Activated naive CD8-positive, alpha-beta T cell treated with anti-CD3 and anti-CD28 coated beads, Interleukin-2, amount 50 U/mL, for 24 hours (primary cell): ENCODE data around the gene JMJD1C.
A peak's percentile ranks its signal among the peaks of the same experiment; 100 is the strongest.

Experiments used
- ATAC-seq: fragments of 150-1000 bp; cut with Tn5 transposase; one replicate; pipeline ENCODE4 v1.10.0; 2021
- DNase-seq: peaks from one replicate; pipeline ENCODE4 v3.0.0; 2021
- H3K27ac Mint-ChIP-seq: one replicate; pipeline ENCODE4 v1.8.0; 2021; ENCODE audit warnings: mild to moderate bottlenecking, mixed read lengths
- H3K27me3 Mint-ChIP-seq: one replicate; pipeline ENCODE4 v1.8.0; 2021; ENCODE audit warnings: mixed read lengths
- H3K36me3 Mint-ChIP-seq: one replicate; pipeline ENCODE4 v1.8.0; 2021; ENCODE audit warnings: low read depth, mixed read lengths
- H3K4me1 Mint-ChIP-seq: one replicate; pipeline ENCODE4 v1.8.0; 2021; ENCODE audit warnings: mixed read lengths
- H3K4me3 Mint-ChIP-seq: one replicate; pipeline ENCODE4 v1.8.0; 2021; ENCODE audit warnings: mild to moderate bottlenecking, moderate library complexity, mixed read lengths
- H3K9me3 Mint-ChIP-seq: one replicate; pipeline ENCODE4 v1.8.0; 2021; ENCODE audit warnings: mixed read lengths

JMJD1C gene

GRCh38 chr10:63137306-63137705, 328.5 kb downstream of the JMJD1C start:
- no peaks in the 10 kb centered on the region for H3K27me3 Mint-ChIP-seq
- H3K4me1 Mint-ChIP-seq, result peaks cover 59% of the 10 kb centered on the region
- ATAC-seq (no peak), DNase-seq (no peak)
- H3K36me3 Mint-ChIP-seq, result peaks cover 22% of the 10 kb centered on the region
- H3K9me3 Mint-ChIP-seq, result peaks cover 6% of the 10 kb centered on the region
- H3K4me3 Mint-ChIP-seq, result no peak overlapping the region
- H3K27ac Mint-ChIP-seq, result no peak overlapping the region

GRCh38 chr10:63133821-63134557, 331.8 kb downstream of the JMJD1C start:
- H3K27me3 Mint-ChIP-seq, result peaks cover 3% of the 10 kb centered on the region
- ATAC-seq, result no peak
- peaks cover 14% of the 10 kb centered on the region for H3K36me3 Mint-ChIP-seq
- DNase-seq, result no peak
- H3K27ac Mint-ChIP-seq, result peak overlapping the region; percentile 84
- H3K9me3 Mint-ChIP-seq, result peaks cover 24% of the 10 kb centered on the region
- H3K4me1 Mint-ChIP-seq, result peaks cover 49% of the 10 kb centered on the region
- H3K4me3 Mint-ChIP-seq, result peak overlapping the region; percentile 88

GRCh38 chr10:63133056-63133820, 332.5 kb downstream of the JMJD1C start, which contains the start of gene NRBF2:
Gene NRBF2, plus strand, starts transcription at chr10:63133328. Its CDS starts 143 bp downstream, at chr10:63133471.
- H3K27me3 Mint-ChIP-seq, result peaks cover 3% of the 10 kb centered on the region
- peak; percentile 98 for DNase-seq
- peaks cover 46% of the 10 kb centered on the region for H3K4me1 Mint-ChIP-seq
- H3K36me3 Mint-ChIP-seq, result peaks cover 14% of the 10 kb centered on the region
- peak; percentile 93 for ATAC-seq
- peak within 1 kb of the TSS; percentile 84 for H3K27ac Mint-ChIP-seq
- peak within 1 kb of the TSS; percentile 88 for H3K4me3 Mint-ChIP-seq
- H3K9me3 Mint-ChIP-seq, result peaks cover 24% of the 10 kb centered on the region

DNA sequence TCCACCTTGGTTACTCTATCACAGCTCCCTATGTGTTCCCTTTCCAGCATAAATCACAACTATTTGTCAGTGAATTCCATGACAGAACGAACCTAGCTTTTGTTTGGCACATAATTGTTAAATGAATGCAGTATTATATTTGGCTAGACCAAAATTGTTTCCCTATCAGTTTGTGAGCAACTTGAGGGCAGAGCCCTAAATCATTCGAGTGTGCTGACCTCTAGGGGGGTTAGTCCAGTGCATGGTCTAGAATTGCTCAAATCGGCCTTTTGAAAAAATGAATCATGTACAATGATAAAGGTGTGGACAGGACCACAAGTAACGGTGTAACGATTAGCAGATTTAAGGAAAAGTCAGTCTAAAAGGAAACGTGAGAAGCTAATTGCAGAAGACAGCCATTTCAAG, 333.1 kb downstream of the JMJD1C start:
- H3K27me3 Mint-ChIP-seq, result peaks cover 3% of the 10 kb centered on the region
- peaks cover 43% of the 10 kb centered on the region for H3K4me1 Mint-ChIP-seq
- H3K27ac Mint-ChIP-seq, result peak overlapping the region; percentile 84
- peaks cover 24% of the 10 kb centered on the region for H3K9me3 Mint-ChIP-seq
- DNase-seq, result no peak
- H3K4me3 Mint-ChIP-seq, result peak overlapping the region; percentile 88
- peaks cover 11% of the 10 kb centered on the region for H3K36me3 Mint-ChIP-seq
- ATAC-seq, result no peak

- H3K4me1 Mint-ChIP-seq, result peaks cover 19% of the 10 kb centered on the region
- H3K36me3 Mint-ChIP-seq, result peaks cover 6% of the 10 kb centered on the region
- DNase-seq (no peak), ATAC-seq (no peak)
- H3K27me3 Mint-ChIP-seq, result peaks cover 3% of the 10 kb centered on the region
- no peak overlapping the region for H3K27ac Mint-ChIP-seq
- H3K4me3 Mint-ChIP-seq, result no peak overlapping the region
- peaks cover 24% of the 10 kb centered on the region for H3K9me3 Mint-ChIP-seq
Measured at GRCh38 chr10:63129888-63130287, 335.9 kb downstream of the JMJD1C start.

DNA sequence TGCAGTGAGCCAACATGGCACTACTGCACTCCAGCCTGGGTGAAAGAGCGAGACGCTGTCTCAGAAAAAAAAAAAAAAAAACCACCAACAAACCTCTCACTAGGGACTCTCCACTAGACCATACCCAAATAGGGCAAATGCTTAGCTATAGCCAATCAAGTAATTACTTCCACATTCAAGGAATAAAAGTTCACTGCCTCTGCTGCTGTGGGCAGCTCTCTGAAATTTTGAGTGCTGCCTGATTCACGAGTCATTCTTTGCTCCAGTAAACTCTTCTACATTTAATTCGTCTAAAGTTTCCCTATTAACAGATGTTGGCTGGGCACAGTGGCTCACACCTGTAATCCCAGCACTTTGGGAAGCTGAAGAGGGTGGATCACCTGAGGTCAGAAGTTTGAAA, 337.3 kb downstream of the JMJD1C start:
- H3K4me3 Mint-ChIP-seq, result no peak overlapping the region
- peaks cover 4% of the 10 kb centered on the region for H3K36me3 Mint-ChIP-seq
- peaks cover 24% of the 10 kb centered on the region for H3K9me3 Mint-ChIP-seq
- no peak overlapping the region for H3K27ac Mint-ChIP-seq
- H3K27me3 Mint-ChIP-seq, result peaks cover 3% of the 10 kb centered on the region
- no peak for ATAC-seq
- no peak for DNase-seq
- H3K4me1 Mint-ChIP-seq, result peaks cover 9% of the 10 kb centered on the region

DNA sequence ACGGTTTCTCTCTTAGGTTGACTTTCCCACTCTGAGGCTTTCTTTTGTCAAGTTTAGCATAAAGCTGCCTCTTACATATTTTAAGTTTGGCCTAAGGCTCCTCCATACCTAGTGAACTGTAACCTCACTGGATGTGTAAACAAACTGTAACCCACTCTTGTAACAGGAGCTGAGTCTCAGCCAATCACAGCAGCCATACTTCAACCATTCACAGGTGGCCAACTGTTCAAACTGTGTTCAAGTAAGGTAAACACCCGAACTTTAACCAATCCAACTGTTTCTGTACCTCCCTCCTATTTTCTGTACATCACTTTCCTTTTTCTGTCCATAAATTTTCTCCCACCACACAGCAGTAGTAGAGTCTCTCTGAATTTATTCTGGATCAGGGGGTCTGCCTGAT, 340.3 kb downstream of the JMJD1C start:
- Mint-ChIP-seq H3K4me1 (no peaks in the 10 kb centered on the region), H3K36me3 (no peaks in the 10 kb centered on the region), H3K4me3 (no peak overlapping the region), H3K27me3 (peaks cover 7% of the 10 kb centered on the region), H3K27ac (no peak overlapping the region), H3K9me3 (peaks cover 4% of the 10 kb centered on the region)
- no peak for DNase-seq
- no peak for ATAC-seq

DNA sequence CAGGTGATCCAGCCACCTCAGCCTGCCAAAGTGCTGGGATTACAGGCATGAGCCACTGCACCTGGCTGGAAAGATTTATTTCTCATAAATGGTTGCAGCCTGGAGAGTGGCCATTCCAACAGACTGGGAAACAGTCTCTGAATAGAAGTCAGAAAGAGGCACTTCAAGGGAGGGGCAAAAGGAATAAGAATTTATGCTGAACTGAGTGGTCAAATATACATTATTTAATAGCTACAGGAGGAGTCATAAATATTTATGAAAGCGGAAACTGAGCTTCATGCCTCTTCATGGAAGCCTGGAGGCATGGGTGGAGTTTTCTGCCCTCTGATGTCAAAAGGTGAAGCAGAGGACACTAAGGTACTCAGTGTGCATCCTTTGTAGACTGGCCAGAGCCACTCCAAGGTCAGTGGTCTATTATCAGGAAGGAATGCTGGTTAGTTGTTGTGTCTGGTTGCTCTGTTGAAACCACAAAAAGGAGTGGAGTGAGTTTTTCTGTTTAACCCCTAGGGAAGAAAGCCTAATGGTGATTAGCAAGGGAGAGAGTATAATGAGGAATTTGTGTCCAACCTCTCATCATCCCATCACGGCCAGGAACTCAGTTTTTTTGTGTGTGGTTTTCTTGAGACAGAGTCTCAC, 341.9 kb downstream of the JMJD1C start:
- no peaks in the 10 kb centered on the region for H3K9me3 Mint-ChIP-seq
- no peaks in the 10 kb centered on the region for H3K4me1 Mint-ChIP-seq
- H3K27me3 Mint-ChIP-seq, result peaks cover 4% of the 10 kb centered on the region
- ATAC-seq (no peak), DNase-seq (no peak)
- H3K36me3 Mint-ChIP-seq, result no peaks in the 10 kb centered on the region
- no peak overlapping the region for H3K27ac Mint-ChIP-seq
- H3K4me3 Mint-ChIP-seq, result no peak overlapping the region

DNA sequence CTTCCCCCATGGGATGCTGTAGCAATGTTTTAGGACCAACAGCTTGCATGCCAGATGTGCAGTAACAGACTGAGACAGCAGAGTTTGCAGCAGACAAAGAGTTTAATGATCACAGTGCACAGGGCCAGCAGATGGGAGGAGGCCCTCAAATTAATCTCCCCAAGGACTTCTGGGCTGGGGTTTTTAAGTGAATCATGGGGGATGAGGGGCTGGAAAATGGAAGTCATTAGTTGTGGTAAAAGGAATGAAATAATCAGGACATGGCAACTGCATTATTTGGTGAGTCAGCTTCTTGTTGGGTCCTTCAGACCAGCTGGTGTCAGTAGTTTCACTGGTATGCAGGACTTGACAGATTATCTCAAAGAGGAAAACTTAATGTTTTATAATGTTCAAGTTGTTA, 345.2 kb downstream of the JMJD1C start:
- H3K9me3 Mint-ChIP-seq, result no peaks in the 10 kb centered on the region
- no peaks in the 10 kb centered on the region for H3K4me1 Mint-ChIP-seq
- DNase-seq (no peak), ATAC-seq (no peak)
- H3K36me3 Mint-ChIP-seq, result no peaks in the 10 kb centered on the region
- no peak overlapping the region for H3K27ac Mint-ChIP-seq
- H3K27me3 Mint-ChIP-seq, result peaks cover 4% of the 10 kb centered on the region
- no peak overlapping the region for H3K4me3 Mint-ChIP-seq

- no peaks in the 10 kb centered on the region for H3K4me1 Mint-ChIP-seq
- DNase-seq, result no peak
- ATAC-seq, result no peak
- H3K27me3 Mint-ChIP-seq, result peaks cover 4% of the 10 kb centered on the region
- H3K9me3 Mint-ChIP-seq, result no peaks in the 10 kb centered on the region
- no peaks in the 10 kb centered on the region for H3K36me3 Mint-ChIP-seq
- H3K4me3 Mint-ChIP-seq, result no peak overlapping the region
- no peak overlapping the region for H3K27ac Mint-ChIP-seq
Measured at GRCh38 chr10:63119041-63119440, 346.7 kb downstream of the JMJD1C start.
